ENCODE measurements around the gene HOXA1.

GRCh38 chr7:27046854-27047549 is 48.8 kb downstream of the HOXA1 start:
- TF ChIP-seq CTCF (IDR thresholded peaks at IDR 0.05): no peak
- TF ChIP-seq POLR2A (IDR thresholded peaks at IDR 0.05): no peak

All from esophagus squamous epithelium (tissue), 4 donors.